ENCODE data around the gene IFT25.
"Not testable (repeated sequence)": the region's sequence is repeated elsewhere in the genome, so short reads cannot be mapped to it uniquely, and the experiment has no call there.

IFT25 gene

DNA sequence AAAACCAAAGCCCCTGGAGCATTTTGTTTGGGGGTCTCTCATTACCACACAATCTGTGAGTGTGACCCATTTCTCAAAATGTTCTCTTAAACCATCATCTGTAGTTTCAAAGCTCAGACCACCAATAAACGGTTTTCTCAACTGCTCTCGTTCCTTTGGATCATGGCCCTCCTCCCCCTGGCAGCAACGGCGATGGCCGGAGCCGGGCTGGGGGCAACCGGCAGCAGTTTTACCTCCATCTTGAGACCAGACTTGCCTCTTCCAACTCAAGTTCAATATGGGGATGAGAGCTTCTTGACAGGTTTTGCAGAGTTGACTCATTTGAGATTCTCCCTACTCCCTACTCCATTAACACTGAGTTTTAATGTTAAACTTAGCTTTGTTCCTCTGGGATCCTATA, 30.4 kb upstream of the IFT25 start:
- H3K4me3 ChIP-seq (ENCODE audit: low read length in 2 of 2), result no peak overlapping the region
- H3K36me3 ChIP-seq (ENCODE audit: control insufficient read depth in 2 of 2, insufficient read depth in 2 of 2, low read length in 2 of 2), result peaks cover 3 to 5% of the 10 kb centered on the region in 2 donors
- no peaks in the 10 kb centered on the region for H3K4me1 ChIP-seq (ENCODE audit: control insufficient read depth, insufficient read depth, low read length)
- H3K9me3 ChIP-seq (ENCODE audit: control insufficient read depth in 2 of 2, low read length in 2 of 2), result no peaks in the 10 kb centered on the region
- no peak overlapping the region for H3K9ac ChIP-seq (ENCODE audit: low read length in 2 of 2)
- no peak overlapping the region for H3K27ac ChIP-seq (ENCODE audit: low read length)
- no peaks in the 10 kb centered on the region for H3K27me3 ChIP-seq (ENCODE audit: control insufficient read depth in 1 of 2, insufficient read depth in 2 of 2, low read length in 2 of 2)

DNA sequence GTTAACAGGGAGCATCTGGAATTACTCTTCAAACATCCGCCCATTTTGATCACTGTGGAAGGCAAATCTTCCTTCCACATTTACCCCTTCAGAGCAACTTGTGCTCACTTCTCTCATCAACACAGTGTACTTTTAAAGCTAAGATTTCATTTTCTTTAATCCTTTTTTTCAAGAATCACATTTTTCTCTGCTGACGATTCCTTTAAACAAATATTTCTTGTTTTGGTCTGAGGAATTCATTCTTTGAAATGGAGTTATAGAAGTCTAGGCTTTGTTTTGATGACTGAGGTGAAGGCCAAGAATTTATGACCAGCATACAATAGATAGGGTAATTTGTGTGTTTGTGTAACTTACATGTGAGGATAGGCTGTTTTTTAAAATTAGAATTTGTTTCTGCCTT, 26.2 kb upstream of the IFT25 start:
- Histone ChIP-seq H3K27me3 (ENCODE audit: control insufficient read depth in 1 of 2, insufficient read depth in 2 of 2, low read length in 2 of 2) (no peaks in the 10 kb centered on the region), H3K4me1 (ENCODE audit: control insufficient read depth, insufficient read depth, low read length) (no peaks in the 10 kb centered on the region), H3K9me3 (ENCODE audit: control insufficient read depth in 2 of 2, low read length in 2 of 2) (no peaks in the 10 kb centered on the region), H3K36me3 (ENCODE audit: control insufficient read depth in 2 of 2, insufficient read depth in 2 of 2, low read length in 2 of 2) (peaks cover 14 to 20% of the 10 kb centered on the region in 2 donors), H3K9ac (ENCODE audit: low read length in 2 of 2) (no peak overlapping the region), H3K4me3 (ENCODE audit: low read length in 2 of 2) (no peak overlapping the region), H3K27ac (ENCODE audit: low read length) (no peak overlapping the region)

DNA sequence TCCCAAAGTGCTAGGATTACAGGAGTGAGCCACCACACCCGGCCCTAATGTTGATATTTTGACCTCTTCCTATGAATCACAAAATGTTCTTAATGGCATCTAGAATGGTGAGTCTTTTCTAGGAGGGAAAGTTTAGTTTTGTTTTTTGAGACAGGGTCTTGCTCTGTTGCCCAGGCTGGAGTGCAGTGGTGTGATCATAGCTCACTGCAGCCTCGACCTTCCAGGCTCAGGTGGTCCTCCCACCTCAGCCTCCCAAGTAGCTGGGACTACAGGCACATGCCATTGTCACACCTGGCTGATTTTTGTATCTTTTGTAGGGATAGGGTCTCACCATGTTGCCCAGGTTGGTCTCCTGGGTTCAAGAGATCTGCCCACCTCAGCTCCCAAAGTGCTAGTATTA, 23.8 kb upstream of the IFT25 start:
- H3K4me1 ChIP-seq (ENCODE audit: control insufficient read depth, insufficient read depth, low read length); H3K9me3 ChIP-seq (ENCODE audit: control insufficient read depth in 2 of 2, low read length in 2 of 2); H3K27me3 ChIP-seq (ENCODE audit: control insufficient read depth in 1 of 2, insufficient read depth in 2 of 2, low read length in 2 of 2); H3K4me3 ChIP-seq (ENCODE audit: low read length in 2 of 2); H3K27ac ChIP-seq (ENCODE audit: low read length); H3K9ac ChIP-seq (ENCODE audit: low read length in 2 of 2): not testable (repeated sequence)
- peaks cover 25 to 29% of the 10 kb centered on the region in 2 donors for H3K36me3 ChIP-seq (ENCODE audit: control insufficient read depth in 2 of 2, insufficient read depth in 2 of 2, low read length in 2 of 2)

DNA sequence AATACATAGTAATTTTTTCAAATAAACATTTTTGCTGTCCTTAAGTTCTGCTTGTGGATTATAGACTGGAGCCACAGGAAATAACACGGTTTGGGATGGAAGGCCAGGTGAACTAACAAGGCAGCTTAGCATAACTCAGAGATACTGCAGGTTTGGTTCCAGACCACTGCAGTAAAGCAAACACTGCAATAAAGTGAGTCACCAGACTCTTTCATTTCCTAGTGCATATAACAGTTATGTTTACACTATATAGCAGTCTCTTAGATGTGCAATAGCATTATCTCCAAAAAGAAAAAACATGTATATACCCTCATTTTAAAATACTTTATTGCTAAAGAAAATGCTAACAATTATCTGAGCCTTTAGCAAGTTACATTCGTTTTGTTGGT, 22.6 kb upstream of the IFT25 start:
- H3K9me3 ChIP-seq (ENCODE audit: control insufficient read depth in 2 of 2, low read length in 2 of 2), result no peaks in the 10 kb centered on the region
- no peaks in the 10 kb centered on the region for H3K4me1 ChIP-seq (ENCODE audit: control insufficient read depth, insufficient read depth, low read length)
- H3K9ac ChIP-seq (ENCODE audit: low read length in 2 of 2), result no peak overlapping the region
- H3K27me3 ChIP-seq (ENCODE audit: control insufficient read depth in 1 of 2, insufficient read depth in 2 of 2, low read length in 2 of 2), result no peaks in the 10 kb centered on the region
- H3K27ac ChIP-seq (ENCODE audit: low read length), result no peak overlapping the region
- H3K36me3 ChIP-seq (ENCODE audit: control insufficient read depth in 2 of 2, insufficient read depth in 2 of 2, low read length in 2 of 2), result peaks cover 32 to 38% of the 10 kb centered on the region in 2 donors
- H3K4me3 ChIP-seq (ENCODE audit: low read length in 2 of 2), result no peak overlapping the region

DNA sequence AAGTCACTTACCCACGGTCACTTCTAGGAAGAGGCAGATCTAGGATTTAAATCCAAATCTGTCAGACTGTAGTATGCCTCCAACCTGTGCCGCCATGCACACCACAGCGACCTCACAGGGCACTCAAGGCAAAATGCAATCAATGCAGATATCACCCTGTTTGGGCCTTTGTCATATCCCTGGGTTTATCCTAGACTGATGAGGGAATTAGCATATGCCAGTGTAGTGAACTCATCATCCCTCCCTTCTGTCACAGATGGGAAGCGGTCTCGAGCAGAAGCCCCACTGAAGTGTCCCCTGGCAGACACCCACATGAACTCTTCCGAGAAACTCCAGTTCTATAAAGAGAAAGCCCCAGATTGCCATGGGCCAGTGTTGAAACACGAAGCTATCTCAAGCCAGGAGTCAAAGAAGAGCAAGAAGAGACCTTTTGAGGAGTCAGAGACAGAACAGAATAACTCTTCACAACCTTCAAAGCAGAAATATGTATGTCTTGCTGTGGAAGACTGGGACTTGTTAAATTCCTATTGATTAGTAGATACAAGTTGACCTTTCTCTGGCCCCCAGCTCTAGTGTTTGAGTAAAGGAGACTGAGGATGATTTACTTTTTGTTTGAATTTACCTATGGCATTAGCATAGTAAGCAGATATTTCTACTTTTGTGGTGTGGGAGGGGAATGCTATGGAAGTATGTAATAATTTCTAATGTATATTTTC, 22.1 kb upstream of the IFT25 start:
- peaks cover 37 to 42% of the 10 kb centered on the region in 2 donors for H3K36me3 ChIP-seq (ENCODE audit: control insufficient read depth in 2 of 2, insufficient read depth in 2 of 2, low read length in 2 of 2)
- no peaks in the 10 kb centered on the region for H3K9me3 ChIP-seq (ENCODE audit: control insufficient read depth in 2 of 2, low read length in 2 of 2)
- H3K9ac ChIP-seq (ENCODE audit: low read length in 2 of 2), result no peak overlapping the region
- no peaks in the 10 kb centered on the region for H3K4me1 ChIP-seq (ENCODE audit: control insufficient read depth, insufficient read depth, low read length)
- no peaks in the 10 kb centered on the region for H3K27me3 ChIP-seq (ENCODE audit: control insufficient read depth in 1 of 2, insufficient read depth in 2 of 2, low read length in 2 of 2)
- H3K4me3 ChIP-seq (ENCODE audit: low read length in 2 of 2), result no peak overlapping the region
- no peak overlapping the region for H3K27ac ChIP-seq (ENCODE audit: low read length)

DNA sequence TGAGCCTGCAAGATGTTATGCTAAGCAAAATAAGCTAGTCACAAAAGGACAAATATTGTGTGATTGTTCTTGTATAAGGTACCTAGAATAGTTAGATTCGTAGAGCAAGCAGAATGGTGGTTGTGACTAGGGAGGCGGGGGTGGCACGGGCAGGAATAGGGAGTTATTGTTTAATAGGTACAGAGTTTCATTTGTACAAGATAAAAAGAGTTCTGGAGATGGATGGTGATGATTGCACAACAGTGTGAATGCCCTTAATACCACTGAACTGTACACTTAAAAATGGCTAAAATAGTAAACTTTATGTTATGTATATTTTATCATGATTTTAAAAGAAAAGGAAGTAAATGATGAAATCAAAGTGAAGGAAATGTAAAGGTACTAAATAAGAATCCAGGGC, 21.3 kb upstream of the IFT25 start:
- Histone ChIP-seq H3K4me3 (ENCODE audit: low read length in 2 of 2) (no peak overlapping the region), H3K27me3 (ENCODE audit: control insufficient read depth in 1 of 2, insufficient read depth in 2 of 2, low read length in 2 of 2) (no peaks in the 10 kb centered on the region), H3K9me3 (ENCODE audit: control insufficient read depth in 2 of 2, low read length in 2 of 2) (no peaks in the 10 kb centered on the region), H3K27ac (ENCODE audit: low read length) (no peak overlapping the region), H3K36me3 (ENCODE audit: control insufficient read depth in 2 of 2, insufficient read depth in 2 of 2, low read length in 2 of 2) (peaks cover 42 to 49% of the 10 kb centered on the region in 2 donors), H3K9ac (ENCODE audit: low read length in 2 of 2) (no peak overlapping the region), H3K4me1 (ENCODE audit: control insufficient read depth, insufficient read depth, low read length) (no peaks in the 10 kb centered on the region)

DNA sequence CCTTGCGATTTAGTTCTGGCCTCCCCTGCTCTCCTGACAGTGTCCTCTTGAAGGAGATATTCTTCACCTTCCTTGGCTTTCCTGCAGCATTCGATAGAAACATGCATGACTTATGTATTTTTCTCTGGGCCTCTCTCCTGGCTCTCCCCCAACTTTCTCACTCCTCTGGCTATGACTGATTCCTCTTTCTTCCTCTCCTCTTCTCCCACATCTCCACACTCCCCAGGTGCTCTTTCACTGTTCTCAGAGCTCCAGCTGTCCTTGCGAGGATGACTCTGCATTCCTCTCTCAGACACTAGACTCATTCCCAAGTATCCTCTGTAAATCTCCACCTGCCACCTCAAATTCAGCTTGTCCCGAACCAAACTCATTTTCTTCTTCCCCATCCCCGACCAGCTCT, 18.6 kb upstream of the IFT25 start:
- peaks cover 46 to 51% of the 10 kb centered on the region in 2 donors for H3K36me3 ChIP-seq (ENCODE audit: control insufficient read depth in 2 of 2, insufficient read depth in 2 of 2, low read length in 2 of 2)
- no peak overlapping the region for H3K27ac ChIP-seq (ENCODE audit: low read length)
- H3K9me3 ChIP-seq (ENCODE audit: control insufficient read depth in 2 of 2, low read length in 2 of 2), result no peaks in the 10 kb centered on the region
- no peaks in the 10 kb centered on the region for H3K4me1 ChIP-seq (ENCODE audit: control insufficient read depth, insufficient read depth, low read length)
- no peak overlapping the region for H3K9ac ChIP-seq (ENCODE audit: low read length in 2 of 2)
- no peaks in the 10 kb centered on the region for H3K27me3 ChIP-seq (ENCODE audit: control insufficient read depth in 1 of 2, insufficient read depth in 2 of 2, low read length in 2 of 2)
- no peak overlapping the region for H3K4me3 ChIP-seq (ENCODE audit: low read length in 2 of 2)

DNA sequence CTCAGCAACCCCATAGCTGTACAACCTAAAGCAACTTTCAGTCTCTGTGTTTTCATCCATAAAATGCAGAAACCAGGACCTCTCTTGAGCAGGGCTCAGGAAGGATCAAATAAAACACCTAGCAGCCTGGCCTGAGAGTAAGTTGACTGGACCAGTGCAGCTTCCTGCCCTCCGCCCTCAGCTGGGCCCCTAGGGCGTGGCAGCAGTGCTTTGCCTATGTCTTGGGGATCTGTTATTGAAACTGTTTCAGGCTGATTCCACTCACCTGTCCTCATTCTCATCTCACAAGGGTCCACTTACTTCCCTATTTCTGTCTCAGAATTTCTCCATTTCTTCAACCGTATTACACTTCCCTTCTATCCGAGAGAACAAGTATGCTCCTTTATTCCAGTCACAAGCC, 18.0 kb upstream of the IFT25 start:
- Histone ChIP-seq H3K4me3 (ENCODE audit: low read length in 2 of 2) (no peak overlapping the region), H3K27me3 (ENCODE audit: control insufficient read depth in 1 of 2, insufficient read depth in 2 of 2, low read length in 2 of 2) (no peaks in the 10 kb centered on the region), H3K27ac (ENCODE audit: low read length) (no peak overlapping the region), H3K36me3 (ENCODE audit: control insufficient read depth in 2 of 2, insufficient read depth in 2 of 2, low read length in 2 of 2) (peaks cover 46 to 54% of the 10 kb centered on the region in 2 donors), H3K4me1 (ENCODE audit: control insufficient read depth, insufficient read depth, low read length) (no peaks in the 10 kb centered on the region), H3K9me3 (ENCODE audit: control insufficient read depth in 2 of 2, low read length in 2 of 2) (no peaks in the 10 kb centered on the region), H3K9ac (ENCODE audit: low read length in 2 of 2) (no peak overlapping the region)

DNA sequence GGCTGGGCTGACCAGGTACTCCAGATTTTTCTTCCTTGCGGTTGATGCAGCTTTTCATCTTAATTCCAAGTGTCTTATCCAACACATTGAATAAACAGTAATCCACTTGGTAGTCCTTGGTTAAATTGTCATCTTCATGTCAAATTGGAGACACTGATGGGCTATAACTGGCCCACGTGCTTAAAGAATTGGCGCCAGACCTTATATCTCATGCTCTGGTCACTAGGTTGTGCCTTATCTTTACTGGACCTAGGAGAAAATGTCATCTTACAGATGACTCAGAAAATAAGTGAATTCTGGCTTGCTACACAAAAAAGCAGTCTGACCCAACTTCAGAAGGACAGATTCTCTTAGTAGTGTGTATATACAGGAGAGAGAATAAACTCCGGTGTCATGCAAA, 16.9 kb upstream of the IFT25 start:
- no peaks in the 10 kb centered on the region for H3K27me3 ChIP-seq (ENCODE audit: control insufficient read depth in 1 of 2, insufficient read depth in 2 of 2, low read length in 2 of 2)
- H3K4me1 ChIP-seq (ENCODE audit: control insufficient read depth, insufficient read depth, low read length), result no peaks in the 10 kb centered on the region
- H3K9ac ChIP-seq (ENCODE audit: low read length in 2 of 2), result no peak overlapping the region
- H3K9me3 ChIP-seq (ENCODE audit: control insufficient read depth in 2 of 2, low read length in 2 of 2), result no peaks in the 10 kb centered on the region
- no peak overlapping the region for H3K27ac ChIP-seq (ENCODE audit: low read length)
- no peak overlapping the region for H3K4me3 ChIP-seq (ENCODE audit: low read length in 2 of 2)
- peaks cover 44 to 53% of the 10 kb centered on the region in 2 donors for H3K36me3 ChIP-seq (ENCODE audit: control insufficient read depth in 2 of 2, insufficient read depth in 2 of 2, low read length in 2 of 2)

DNA sequence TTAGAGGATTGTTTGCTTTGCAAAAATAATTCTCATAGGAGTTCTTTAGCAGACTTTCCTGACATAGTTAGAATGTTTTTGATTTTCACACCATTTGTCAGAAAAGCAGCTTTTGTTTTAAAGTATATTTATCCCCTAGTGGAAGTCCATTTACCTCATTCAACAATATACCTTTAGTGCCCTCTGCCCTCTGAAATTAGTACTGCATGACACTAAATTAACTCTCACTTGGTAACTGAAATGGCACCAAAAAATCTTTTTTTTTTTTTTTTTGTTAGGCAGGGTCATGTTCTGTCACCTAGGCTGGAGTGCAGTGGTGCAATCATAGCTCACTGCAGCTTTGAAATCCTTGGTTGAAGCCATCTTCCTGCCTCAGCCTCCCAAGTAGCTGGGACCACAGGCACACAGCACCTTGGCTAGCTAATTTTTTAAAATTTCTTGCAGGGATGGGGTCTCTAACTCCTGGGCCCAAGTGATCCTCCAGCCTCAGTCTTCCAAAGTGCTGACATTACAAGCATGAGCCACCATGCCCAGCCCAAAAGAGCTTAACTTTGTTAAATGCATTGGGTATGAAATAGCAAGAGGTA, 14.3 kb upstream of the IFT25 start:
- Histone ChIP-seq H3K36me3 (ENCODE audit: control insufficient read depth in 2 of 2, insufficient read depth in 2 of 2, low read length in 2 of 2) (peaks cover 36 to 39% of the 10 kb centered on the region in 2 donors), H3K4me3 (ENCODE audit: low read length in 2 of 2) (no peak overlapping the region), H3K4me1 (ENCODE audit: control insufficient read depth, insufficient read depth, low read length) (no peaks in the 10 kb centered on the region), H3K9me3 (ENCODE audit: control insufficient read depth in 2 of 2, low read length in 2 of 2) (no peaks in the 10 kb centered on the region), H3K9ac (ENCODE audit: low read length in 2 of 2) (no peak overlapping the region), H3K27me3 (ENCODE audit: control insufficient read depth in 1 of 2, insufficient read depth in 2 of 2, low read length in 2 of 2) (no peaks in the 10 kb centered on the region), H3K27ac (ENCODE audit: low read length) (no peak overlapping the region)

DNA sequence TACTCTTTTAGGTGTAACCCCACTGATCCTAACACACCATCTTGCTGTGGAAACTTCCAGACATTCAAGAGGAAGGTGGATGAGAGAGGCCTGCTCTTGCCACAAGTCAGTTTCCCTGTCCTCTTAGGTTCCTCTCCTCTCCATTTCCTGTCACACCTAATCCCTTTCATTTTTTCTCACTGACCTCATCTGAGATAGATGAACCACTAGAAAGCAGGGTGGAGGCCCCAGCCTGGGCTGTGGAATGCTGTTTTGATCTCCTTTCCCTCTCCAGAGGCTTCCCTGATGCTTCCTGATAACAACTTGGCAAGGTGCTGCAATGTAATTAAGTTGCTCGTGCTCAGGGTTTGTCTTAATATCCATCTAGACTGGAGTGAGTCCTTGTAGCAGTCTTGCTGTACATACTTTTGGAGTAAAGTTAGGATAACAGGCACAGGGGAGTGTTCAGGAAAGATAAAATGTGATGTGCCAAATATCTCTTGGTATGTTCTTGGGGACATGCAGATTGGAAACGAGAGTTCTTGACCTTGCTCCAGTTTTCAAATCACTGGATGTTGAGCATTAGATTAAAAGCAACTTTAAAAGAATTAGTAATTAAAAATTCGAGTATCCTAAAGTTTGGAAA, 11.8 kb upstream of the IFT25 start:
- H3K36me3 ChIP-seq (ENCODE audit: control insufficient read depth in 2 of 2, insufficient read depth in 2 of 2, low read length in 2 of 2), result peaks cover 19 to 27% of the 10 kb centered on the region in 2 donors
- no peaks in the 10 kb centered on the region for H3K9me3 ChIP-seq (ENCODE audit: control insufficient read depth in 2 of 2, low read length in 2 of 2)
- H3K27ac ChIP-seq (ENCODE audit: low read length), result no peak overlapping the region
- H3K9ac ChIP-seq (ENCODE audit: low read length in 2 of 2), result peak overlapping the region in 1 of 2 donors; percentile 14
- no peak overlapping the region for H3K4me3 ChIP-seq (ENCODE audit: low read length in 2 of 2)
- peaks cover 5% of the 10 kb centered on the region for H3K4me1 ChIP-seq (ENCODE audit: control insufficient read depth, insufficient read depth, low read length)
- H3K27me3 ChIP-seq (ENCODE audit: control insufficient read depth in 1 of 2, insufficient read depth in 2 of 2, low read length in 2 of 2), result no peaks in the 10 kb centered on the region

Data from stomach smooth muscle (tissue), 2 donors.